HG03342 (cell line): Measurements from ENCODE around the gene KRT34.
"Not testable (repeated sequence)": the region's sequence is repeated elsewhere in the genome, so short reads cannot be mapped to it uniquely, and the experiment has no call there.

Source experiments
- ATAC-seq: cut with Tn5 transposase; IDR thresholded peaks from one replicate; pipeline ENCODE4 v1.9.1; 2021; ENCODE audit warnings: mild to moderate bottlenecking, moderate library complexity; ENCODE audit not compliant: unreplicated experiment

KRT34 gene

GRCh38 chr17:41404024-41404671 is 22.0 kb upstream of the KRT34 start:
- no peak for ATAC-seq

GRCh38 chr17:41403404-41404023 is 21.4 kb upstream of the KRT34 start:
- ATAC-seq: no peak

GRCh38 chr17:41402161-41402560 is 20.1 kb upstream of the KRT34 start:
- ATAC-seq: no peak

GRCh38 chr17:41396996-41397660 is 15.0 kb upstream of the KRT34 start, which contains the start of gene KRT31:
TSS of gene KRT31 (minus strand) at chr17:41397608. CDS start at chr17:41397539, 69 bp downstream.
- no peak for ATAC-seq

- ATAC-seq: no peak
Observed at GRCh38 chr17:41396340-41396739, 14.2 kb upstream of the KRT34 start.

- no peak for ATAC-seq
Observed at GRCh38 chr17:41395611-41396010, 13.5 kb upstream of the KRT34 start.

- not testable (repeated sequence) for ATAC-seq
Observed at GRCh38 chr17:41395044-41395443, 12.9 kb upstream of the KRT34 start.

GRCh38 chr17:41394254-41394996 is 12.3 kb upstream of the KRT34 start:
- no peak for ATAC-seq

GRCh38 chr17:41393826-41394225 is 11.7 kb upstream of the KRT34 start:
- ATAC-seq: no peak

- no peak for ATAC-seq
Observed at GRCh38 chr17:41393294-41393693, 11.2 kb upstream of the KRT34 start.

GRCh38 chr17:41392278-41392677 is 10.2 kb upstream of the KRT34 start:
- no peak for ATAC-seq

GRCh38 chr17:41391535-41391934 is 9.4 kb upstream of the KRT34 start:
- ATAC-seq: no peak

GRCh38 chr17:41390411-41390938 is 8.4 kb upstream of the KRT34 start:
- no peak for ATAC-seq

- no peak for ATAC-seq
Observed at GRCh38 chr17:41387670-41388069, 5.6 kb upstream of the KRT34 start.

- no peak for ATAC-seq
Observed at GRCh38 chr17:41386227-41386626, 4.1 kb upstream of the KRT34 start.

GRCh38 chr17:41383690-41384089 is 1.6 kb upstream of the KRT34 start:
- no peak for ATAC-seq

- ATAC-seq: no peak
Observed at GRCh38 chr17:41382394-41382793, 288 bp upstream of the KRT34 start.

- ATAC-seq: not testable (repeated sequence)
Observed at GRCh38 chr17:41380091-41380490, 2.0 kb downstream of the KRT34 start.

GRCh38 chr17:41377546-41377945 is 4.6 kb downstream of the KRT34 start:
- ATAC-seq: no peak

GRCh38 chr17:41369713-41370112 is 12.4 kb downstream of the KRT34 start, which contains the start of gene KRT33B:
TSS of gene KRT33B (minus strand) at chr17:41369813. CDS start at chr17:41369750, 63 bp downstream.
- no peak for ATAC-seq

- no peak for ATAC-seq
Observed at GRCh38 chr17:41369023-41369422, 13.1 kb downstream of the KRT34 start.
